Peyer's patch (tissue), 4 donors: ENCODE measurements around the gene MYD88. TPM values are rescaled to one million over a fixed set of nuclear protein-coding genes. Genes with fewer than 3 reads are reported as not detected.
A peak's percentile ranks its signal among the peaks of the same experiment; 100 is the strongest.

Experiments used
- DNase-seq, 3 donors: peaks; one replicate each; pipeline ENCODE4 v3.0.0-alpha.2; 2017 to 2019
- H3K27ac ChIP-seq, 4 donors: fragments of 200-600 bp; sonication (generic); one replicate each; pipeline ENCODE4 v1.5.1; 2016 to 2019
- H3K27me3 ChIP-seq, 2 donors: fragments of 200-600 bp; sonication (generic); one replicate each; pipeline ENCODE4 v1.5.1; 2019
- H3K36me3 ChIP-seq, 3 donors: fragments of 200-600 bp; sonication (generic); one replicate each; pipeline ENCODE4 v1.5.1; 2016 to 2019
- H3K4me1 ChIP-seq, 4 donors: fragments of 200-600 bp; sonication (generic); one replicate each; pipeline ENCODE4 v1.5.1; 2016 to 2019
- H3K4me3 ChIP-seq, 4 donors: fragments of 200-600 bp; sonication (generic); 1 replicate in 3 of 4; 2 replicates in 1 of 4; pipeline ENCODE4 v1.5.1; 2016 to 2019; ENCODE audit warnings: mild to moderate bottlenecking in 1 of 4
- H3K9me3 ChIP-seq, 4 donors: fragments of 200-600 bp; sonication (generic); one replicate each; pipeline ENCODE4 v1.5.1; 2016 to 2019; ENCODE audit warnings: mild to moderate bottlenecking in 1 of 4
- POLR2A ChIP-seq, 2 donors: fragments of 450-650 bp; IDR thresholded peaks; one replicate each; pipeline ENCODE4 v1.5.1; 2017; ENCODE audit warnings: antibody characterized with exemption in 2 of 2, mild to moderate bottlenecking in 2 of 2, moderate library complexity in 2 of 2
- total RNA-seq, 4 donors: library from RNA; depleted of rRNA; stranded (reverse); fragments of >200 nt; gene quantifications; one replicate each; pipeline ENCODE4 v1.1.0, GENCODE V29; 2016
- TF ChIP-seq, protein P1 (sequence below), 6 experiments: fragments of 450-650 bp in 4 of 6; fragments of 200-600 bp in 2 of 6; sonication (generic) in 1 of 6; IDR thresholded peaks; one replicate each; pipeline ENCODE4 v1.5.1; 2017 to 2019; ENCODE audit warnings: antibody characterized with exemption in 6 of 6, mild to moderate bottlenecking in 3 of 6, moderate library complexity in 1 of 6

MYD88 gene
- total RNA-seq, 4 donors from 2014 or later: 41.8 to 82.7 (median 73.8) TPM

DNA sequence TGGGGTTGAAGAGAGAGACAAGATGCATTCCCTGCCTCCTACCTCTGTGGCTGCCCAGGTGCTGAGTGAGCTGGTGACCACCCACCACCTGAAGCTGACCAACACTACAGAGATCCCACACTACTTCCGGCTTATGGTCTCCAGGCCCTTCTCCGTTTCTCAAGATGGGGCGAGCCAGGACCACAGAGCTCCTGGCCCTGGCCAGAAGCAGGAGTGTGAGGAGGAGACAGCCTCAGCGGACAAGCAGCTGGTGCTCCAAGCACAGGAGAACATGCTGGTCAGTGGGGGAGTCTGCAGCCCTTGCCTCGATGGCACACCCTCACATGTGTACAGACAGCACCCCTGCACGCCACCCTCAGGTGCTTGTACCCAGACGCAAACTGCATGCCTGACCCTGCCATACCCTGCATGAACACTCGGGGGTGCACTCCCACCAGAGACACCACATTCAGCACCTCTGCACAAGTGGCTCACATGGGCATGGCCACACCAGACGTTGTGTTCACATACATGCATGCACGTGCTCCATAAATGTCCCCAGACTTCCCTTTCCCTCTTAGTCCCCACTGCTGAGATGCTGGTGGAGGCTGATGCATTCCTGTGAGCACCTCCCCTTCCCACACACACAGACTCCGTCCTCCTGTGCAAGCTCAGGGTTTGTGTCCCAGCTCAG, 20.6 kb upstream of the MYD88 start:
- Histone ChIP-seq H3K4me1 (peaks cover 0 to 4% (median 0%) of the 10 kb centered on the region in 4 donors), H3K27me3 (no peaks in the 10 kb centered on the region), H3K36me3 (peaks cover 0 to 34% (median 0%) of the 10 kb centered on the region in 3 donors), H3K4me3 (no peak overlapping the region), H3K27ac (no peak overlapping the region), H3K9me3 (no peaks in the 10 kb centered on the region)
- no peak for TF ChIP-seq POLR2A (IDR thresholded peaks at IDR 0.05)
- TF ChIP-seq, protein P1, sequence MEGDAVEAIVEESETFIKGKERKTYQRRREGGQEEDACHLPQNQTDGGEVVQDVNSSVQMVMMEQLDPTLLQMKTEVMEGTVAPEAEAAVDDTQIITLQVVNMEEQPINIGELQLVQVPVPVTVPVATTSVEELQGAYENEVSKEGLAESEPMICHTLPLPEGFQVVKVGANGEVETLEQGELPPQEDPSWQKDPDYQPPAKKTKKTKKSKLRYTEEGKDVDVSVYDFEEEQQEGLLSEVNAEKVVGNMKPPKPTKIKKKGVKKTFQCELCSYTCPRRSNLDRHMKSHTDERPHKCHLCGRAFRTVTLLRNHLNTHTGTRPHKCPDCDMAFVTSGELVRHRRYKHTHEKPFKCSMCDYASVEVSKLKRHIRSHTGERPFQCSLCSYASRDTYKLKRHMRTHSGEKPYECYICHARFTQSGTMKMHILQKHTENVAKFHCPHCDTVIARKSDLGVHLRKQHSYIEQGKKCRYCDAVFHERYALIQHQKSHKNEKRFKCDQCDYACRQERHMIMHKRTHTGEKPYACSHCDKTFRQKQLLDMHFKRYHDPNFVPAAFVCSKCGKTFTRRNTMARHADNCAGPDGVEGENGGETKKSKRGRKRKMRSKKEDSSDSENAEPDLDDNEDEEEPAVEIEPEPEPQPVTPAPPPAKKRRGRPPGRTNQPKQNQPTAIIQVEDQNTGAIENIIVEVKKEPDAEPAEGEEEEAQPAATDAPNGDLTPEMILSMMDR (IDR thresholded peaks at IDR 0.05): peak; percentile 49 to 94 (median 82)
- peak; percentile 64 to 88 (median 87) for DNase-seq

DNA sequence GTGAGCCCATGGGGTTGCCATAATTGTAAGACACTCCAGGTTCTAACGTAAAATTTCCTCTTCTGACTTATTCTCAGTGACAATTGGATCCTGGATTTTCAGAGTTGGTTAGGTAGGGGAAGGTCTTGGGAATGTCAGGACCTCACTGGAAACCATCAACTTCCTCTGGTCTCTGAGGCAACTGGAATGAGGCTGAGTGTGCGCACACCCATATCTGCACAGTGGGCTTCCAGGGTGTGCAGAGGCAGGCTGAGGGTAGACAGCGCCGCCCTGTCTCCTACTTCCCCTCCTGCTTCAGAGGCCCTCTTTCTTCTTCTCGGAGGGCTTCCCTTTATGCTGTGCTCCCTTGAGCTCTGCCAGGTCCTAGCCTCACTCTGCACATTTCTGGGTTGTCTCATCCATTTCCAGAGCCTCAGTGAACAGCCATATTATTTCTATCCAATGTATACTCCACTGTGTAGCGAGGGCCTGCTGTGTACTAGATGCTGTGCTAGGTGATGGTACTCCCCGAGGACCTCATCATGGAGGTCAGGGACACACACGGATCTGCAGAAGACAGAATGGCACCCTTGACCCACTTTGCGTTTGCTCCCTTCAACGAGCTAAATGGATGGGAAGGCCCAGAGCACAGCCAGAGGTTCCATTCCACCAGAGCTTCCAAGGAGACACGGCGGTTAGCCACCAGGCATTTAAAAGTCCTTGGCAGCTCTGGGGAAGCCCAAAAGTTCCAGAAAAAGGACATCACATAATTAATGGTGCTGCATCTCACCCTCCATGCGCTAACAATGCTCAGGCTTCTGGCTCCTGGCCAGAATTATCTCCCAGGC, 19.8 kb upstream of the MYD88 start:
- no peak for TF ChIP-seq POLR2A (IDR thresholded peaks at IDR 0.05)
- DNase-seq: peak in 1 of 3 donors; percentile 34
- Histone ChIP-seq H3K9me3 (no peaks in the 10 kb centered on the region), H3K27ac (no peak overlapping the region), H3K4me3 (no peak overlapping the region), H3K4me1 (peaks cover 0 to 4% (median 0%) of the 10 kb centered on the region in 4 donors), H3K36me3 (peaks cover 0 to 42% (median 0%) of the 10 kb centered on the region in 3 donors), H3K27me3 (no peaks in the 10 kb centered on the region)

GRCh38 chr3:38119248-38119544, 19.3 kb upstream of the MYD88 start:
- Histone ChIP-seq H3K27me3 (no peaks in the 10 kb centered on the region), H3K27ac (no peak overlapping the region), H3K36me3 (peaks cover 0 to 47% (median 0%) of the 10 kb centered on the region in 3 donors), H3K9me3 (no peaks in the 10 kb centered on the region), H3K4me1 (peaks cover 0 to 4% (median 0%) of the 10 kb centered on the region in 4 donors), H3K4me3 (no peak overlapping the region)
- no peak for DNase-seq
- TF ChIP-seq POLR2A (IDR thresholded peaks at IDR 0.05): no peak
- TF ChIP-seq, protein P1 (IDR thresholded peaks at IDR 0.05): no peak

GRCh38 chr3:38119821-38120692, 18.4 kb upstream of the MYD88 start:
- peak in 2 of 3 donors; percentile 33 to 35 for DNase-seq

GRCh38 chr3:38120693-38121450, 17.6 kb upstream of the MYD88 start:
- Histone ChIP-seq H3K9me3 (no peaks in the 10 kb centered on the region), H3K27ac (no peak overlapping the region), H3K4me1 (no peaks in the 10 kb centered on the region), H3K36me3 (peaks cover 0 to 64% (median 0%) of the 10 kb centered on the region in 3 donors), H3K27me3 (no peaks in the 10 kb centered on the region), H3K4me3 (no peak overlapping the region)
- DNase-seq: peak in 1 of 3 donors; percentile 41
- TF ChIP-seq POLR2A (IDR thresholded peaks at IDR 0.05): no peak
- TF ChIP-seq, protein P1 (IDR thresholded peaks at IDR 0.05): no peak

More at GRCh38 chr3:38119821-38120692, 18.4 kb upstream of the MYD88 start:
- peaks cover 0 to 4% (median 0%) of the 10 kb centered on the region in 4 donors for H3K4me1 ChIP-seq
- TF ChIP-seq, protein P1 (IDR thresholded peaks at IDR 0.05): no peak
- TF ChIP-seq POLR2A (IDR thresholded peaks at IDR 0.05): no peak
- H3K36me3 ChIP-seq: peaks cover 0 to 56% (median 0%) of the 10 kb centered on the region in 3 donors
- H3K9me3 ChIP-seq: no peaks in the 10 kb centered on the region
- H3K4me3 ChIP-seq: no peak overlapping the region
- H3K27me3 ChIP-seq: no peaks in the 10 kb centered on the region
- no peak overlapping the region for H3K27ac ChIP-seq
